Astrocyte (in vitro differentiated cells and primary cell): ENCODE data around the gene TGFB1I1. TPM values are rescaled to one million over a fixed set of nuclear protein-coding genes. Genes with fewer than 3 reads are reported as not detected.

Source experiments
- DNase-seq: peaks from one replicate; pipeline ENCODE4 v3.0.0-alpha.2; 2010; ENCODE audit warnings: low read depth
- FAIRE-seq: peaks from 2 replicates; lab custom pipeline; 2011; peaks lifted over from hg19 to GRCh38; lab: Jason Lieb, UNC
- H2AFZ ChIP-seq: 2 replicates; pipeline ENCODE4 v1.6.0; 2012; ENCODE audit warnings: low read depth, low read length, inconsistent platforms
- H3K27ac ChIP-seq: 2 replicates; pipeline ENCODE4 v1.5.1; 2011; ENCODE audit warnings: low read depth, low read length, inconsistent platforms
- H3K27me3 ChIP-seq: 2 replicates; pipeline ENCODE4 v1.6.0; 2011; ENCODE audit warnings: low read length, inconsistent platforms; ENCODE audit not compliant: insufficient read depth
- H3K36me3 ChIP-seq: 2 replicates; pipeline ENCODE4 v1.5.1; 2011; ENCODE audit warnings: low read length, inconsistent platforms; ENCODE audit not compliant: insufficient read depth
- H3K4me1 ChIP-seq: 2 replicates; pipeline ENCODE4 v1.5.1; 2011; ENCODE audit warnings: low read length, inconsistent platforms; ENCODE audit not compliant: insufficient read depth
- H3K4me2 ChIP-seq: 2 replicates; pipeline ENCODE4 v1.6.0; 2012; ENCODE audit warnings: low read length, inconsistent platforms
- H3K4me3 ChIP-seq: 2 replicates; pipeline ENCODE4 v1.5.1; 2011; ENCODE audit warnings: low read depth, mild to moderate bottlenecking, low read length, inconsistent platforms; ENCODE audit not compliant: insufficient read depth
- H3K79me2 ChIP-seq: 2 replicates; pipeline ENCODE4 v1.6.0; 2012; ENCODE audit warnings: mild to moderate bottlenecking, low read length, inconsistent platforms; ENCODE audit not compliant: insufficient read depth
- H3K9ac ChIP-seq: 2 replicates; pipeline ENCODE4 v1.6.0; 2012; ENCODE audit warnings: mild to moderate bottlenecking, low read length, inconsistent platforms
- H3K9me3 ChIP-seq: 2 replicates; pipeline ENCODE4 v1.5.1; 2012; ENCODE audit warnings: low read depth, mild to moderate bottlenecking, low read length, inconsistent platforms; ENCODE audit not compliant: insufficient read depth
- H4K20me1 ChIP-seq: 2 replicates; pipeline ENCODE4 v1.6.0; 2012; ENCODE audit warnings: low read length, inconsistent platforms; ENCODE audit not compliant: insufficient read depth
- H3K27ac Mint-ChIP-seq: one replicate; pipeline ENCODE4 v1.8.0; 2021; ENCODE audit warnings: mild to moderate bottlenecking, mixed read lengths; ENCODE audit not compliant: unreplicated experiment
- H3K27me3 Mint-ChIP-seq: one replicate; pipeline ENCODE4 v1.8.0; 2021; ENCODE audit warnings: low read depth, mixed read lengths; ENCODE audit not compliant: unreplicated experiment
- H3K36me3 Mint-ChIP-seq: one replicate; pipeline ENCODE4 v1.8.0; 2021; ENCODE audit warnings: low read depth, mixed read lengths; ENCODE audit not compliant: unreplicated experiment
- H3K4me1 Mint-ChIP-seq: one replicate; pipeline ENCODE4 v1.8.0; 2021; ENCODE audit warnings: low read depth, mixed read lengths; ENCODE audit not compliant: unreplicated experiment
- H3K4me3 Mint-ChIP-seq: one replicate; pipeline ENCODE4 v1.8.0; 2021; ENCODE audit warnings: mild to moderate bottlenecking, moderate library complexity, mixed read lengths; ENCODE audit not compliant: unreplicated experiment
- H3K9me3 Mint-ChIP-seq: one replicate; pipeline ENCODE4 v1.8.0; 2021; ENCODE audit warnings: mild to moderate bottlenecking, mixed read lengths; ENCODE audit not compliant: unreplicated experiment
- EZH2 ChIP-seq: IDR thresholded peaks from 2 replicates; pipeline ENCODE4 v1.6.1; 2012; ENCODE audit warnings: mild to moderate bottlenecking, low read length, inconsistent platforms; ENCODE audit not compliant: insufficient read depth
- total RNA-seq: library from RNA; stranded (reverse); gene quantifications from 2 replicates; pipeline ENCODE4 v1.2.1, GENCODE V29; 2021
- TF ChIP-seq, protein P1 (sequence below): IDR thresholded peaks from 2 replicates; pipeline ENCODE4 v1.5.1; 2011; ENCODE audit warnings: low read depth, mild to moderate bottlenecking, inconsistent platforms, low read length, moderate library complexity; ENCODE audit not compliant: insufficient read depth

Gene TGFB1I1
- total RNA-seq, 1 donor from 2014 or later, result 124 TPM

GRCh38 chr16:31453255-31454204, 18.4 kb upstream of the TGFB1I1 start:
- Histone ChIP-seq H2AFZ (no peak overlapping the region), H4K20me1 (peaks cover 52% of the 10 kb centered on the region), H3K4me1 (peaks cover 56% of the 10 kb centered on the region), H3K9ac (no peak overlapping the region), H3K9me3 (no peaks in the 10 kb centered on the region), H3K79me2 (peaks cover 37% of the 10 kb centered on the region), H3K27ac (peak overlapping the region; percentile 14), H3K27me3 (no peaks in the 10 kb centered on the region), H3K4me3 (no peak overlapping the region), H3K36me3 (no peaks in the 10 kb centered on the region), H3K4me2 (peak overlapping the region; percentile 66)
- H3K9me3 Mint-ChIP-seq, result no peaks in the 10 kb centered on the region
- H3K36me3 Mint-ChIP-seq, result peaks cover 2% of the 10 kb centered on the region
- DNase-seq, result peak; percentile 41
- TF ChIP-seq, protein P1, sequence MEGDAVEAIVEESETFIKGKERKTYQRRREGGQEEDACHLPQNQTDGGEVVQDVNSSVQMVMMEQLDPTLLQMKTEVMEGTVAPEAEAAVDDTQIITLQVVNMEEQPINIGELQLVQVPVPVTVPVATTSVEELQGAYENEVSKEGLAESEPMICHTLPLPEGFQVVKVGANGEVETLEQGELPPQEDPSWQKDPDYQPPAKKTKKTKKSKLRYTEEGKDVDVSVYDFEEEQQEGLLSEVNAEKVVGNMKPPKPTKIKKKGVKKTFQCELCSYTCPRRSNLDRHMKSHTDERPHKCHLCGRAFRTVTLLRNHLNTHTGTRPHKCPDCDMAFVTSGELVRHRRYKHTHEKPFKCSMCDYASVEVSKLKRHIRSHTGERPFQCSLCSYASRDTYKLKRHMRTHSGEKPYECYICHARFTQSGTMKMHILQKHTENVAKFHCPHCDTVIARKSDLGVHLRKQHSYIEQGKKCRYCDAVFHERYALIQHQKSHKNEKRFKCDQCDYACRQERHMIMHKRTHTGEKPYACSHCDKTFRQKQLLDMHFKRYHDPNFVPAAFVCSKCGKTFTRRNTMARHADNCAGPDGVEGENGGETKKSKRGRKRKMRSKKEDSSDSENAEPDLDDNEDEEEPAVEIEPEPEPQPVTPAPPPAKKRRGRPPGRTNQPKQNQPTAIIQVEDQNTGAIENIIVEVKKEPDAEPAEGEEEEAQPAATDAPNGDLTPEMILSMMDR, result no peak
- no peak for TF ChIP-seq EZH2
- peak overlapping the region; percentile 81 for H3K27ac Mint-ChIP-seq
- peak overlapping the region; percentile 2 for H3K4me3 Mint-ChIP-seq
- no peaks in the 10 kb centered on the region for H3K27me3 Mint-ChIP-seq
- FAIRE-seq, result no peak
- H3K4me1 Mint-ChIP-seq, result peaks cover 41% of the 10 kb centered on the region

- Histone ChIP-seq H3K36me3 (no peaks in the 10 kb centered on the region), H3K79me2 (peaks cover 48% of the 10 kb centered on the region), H3K4me2 (peak overlapping the region; percentile 44), H3K27me3 (no peaks in the 10 kb centered on the region), H3K4me3 (no peak overlapping the region), H4K20me1 (peaks cover 51% of the 10 kb centered on the region), H3K27ac (no peak overlapping the region), H3K4me1 (peaks cover 63% of the 10 kb centered on the region), H3K9me3 (no peaks in the 10 kb centered on the region), H3K9ac (no peak overlapping the region), H2AFZ (no peak overlapping the region)
- no peaks in the 10 kb centered on the region for H3K27me3 Mint-ChIP-seq
- peaks cover 2% of the 10 kb centered on the region for H3K36me3 Mint-ChIP-seq
- TF ChIP-seq EZH2, result no peak
- TF ChIP-seq, protein P1, result peak; percentile 15
- FAIRE-seq (no peak), DNase-seq (no peak)
- no peaks in the 10 kb centered on the region for H3K9me3 Mint-ChIP-seq
- H3K4me1 Mint-ChIP-seq, result peaks cover 41% of the 10 kb centered on the region
- H3K27ac Mint-ChIP-seq, result peak overlapping the region; percentile 62
- peak overlapping the region; percentile 50 for H3K4me3 Mint-ChIP-seq
Observed at GRCh38 chr16:31455601-31456314, 16.2 kb upstream of the TGFB1I1 start.
